SK-N-MC (cell line): ENCODE data around the gene RGS3.

ENCODE experiments used
- EZH2 ChIP-seq: fragments of 200-600 bp; sonication (generic); IDR thresholded peaks from one replicate; pipeline ENCODE4 v1.6.1; 2017; ENCODE audit warnings: antibody characterized with exemption
- POLR2AphosphoS5 ChIP-seq: IDR thresholded peaks from 2 replicates; pipeline ENCODE4 v1.6.1; 2012; ENCODE audit warnings: mild to moderate bottlenecking, low read depth, low read length, borderline replicate concordance

- TF ChIP-seq POLR2AphosphoS5 (no peak), EZH2 (no peak)
Observed at GRCh38 chr9:113612216-113612747, 148.8 kb downstream of the RGS3 start.
